ENCODE results near the gene GMDS.

The GMDS gene

GRCh38 chr6:2030682-2031244 is 214.6 kb downstream of the GMDS start:
- H3K27ac Mint-ChIP-seq: no peak overlapping the region
- no peak overlapping the region for H3K4me3 Mint-ChIP-seq
- no peaks in the 10 kb centered on the region for H3K36me3 Mint-ChIP-seq (ENCODE audit: low read depth)

GRCh38 chr6:2029952-2030351 is 215.5 kb downstream of the GMDS start:
- Mint-ChIP-seq H3K4me3 (no peak overlapping the region), H3K4me1 (ENCODE audit: low read depth) (peaks cover 22% of the 10 kb centered on the region), H3K9me3 (no peaks in the 10 kb centered on the region)

More at GRCh38 chr6:2030682-2031244, 214.6 kb downstream of the GMDS start:
- Mint-ChIP-seq H3K27me3 (no peaks in the 10 kb centered on the region), H3K4me1 (ENCODE audit: low read depth) (peaks cover 22% of the 10 kb centered on the region), H3K9me3 (no peaks in the 10 kb centered on the region)

GRCh38 chr6:2029130-2029794 is 216.1 kb downstream of the GMDS start:
- H3K4me3 Mint-ChIP-seq: no peak overlapping the region
- no peaks in the 10 kb centered on the region for H3K9me3 Mint-ChIP-seq
- H3K4me1 Mint-ChIP-seq (ENCODE audit: low read depth): peaks cover 24% of the 10 kb centered on the region
- H3K27me3 Mint-ChIP-seq: no peaks in the 10 kb centered on the region
- H3K27ac Mint-ChIP-seq: no peak overlapping the region
- no peaks in the 10 kb centered on the region for H3K36me3 Mint-ChIP-seq (ENCODE audit: low read depth)

More at GRCh38 chr6:2029952-2030351, 215.5 kb downstream of the GMDS start:
- Mint-ChIP-seq H3K27me3 (no peaks in the 10 kb centered on the region), H3K27ac (no peak overlapping the region), H3K36me3 (ENCODE audit: low read depth) (no peaks in the 10 kb centered on the region)

GRCh38 chr6:2028457-2029038 is 216.9 kb downstream of the GMDS start:
- Mint-ChIP-seq H3K4me1 (ENCODE audit: low read depth) (peaks cover 28% of the 10 kb centered on the region), H3K36me3 (ENCODE audit: low read depth) (no peaks in the 10 kb centered on the region), H3K4me3 (no peak overlapping the region), H3K27ac (no peak overlapping the region), H3K27me3 (no peaks in the 10 kb centered on the region), H3K9me3 (no peaks in the 10 kb centered on the region)

GRCh38 chr6:2026133-2026532 is 219.3 kb downstream of the GMDS start:
- Mint-ChIP-seq H3K9me3 (no peaks in the 10 kb centered on the region), H3K4me1 (ENCODE audit: low read depth) (peaks cover 30% of the 10 kb centered on the region), H3K27me3 (no peaks in the 10 kb centered on the region)

GRCh38 chr6:2021713-2022125 is 223.7 kb downstream of the GMDS start:
- H3K9me3 Mint-ChIP-seq: no peaks in the 10 kb centered on the region
- peaks cover 8% of the 10 kb centered on the region for H3K36me3 Mint-ChIP-seq (ENCODE audit: low read depth)
- H3K27ac Mint-ChIP-seq: no peak overlapping the region
- H3K4me1 Mint-ChIP-seq (ENCODE audit: low read depth): peaks cover 18% of the 10 kb centered on the region
- no peak overlapping the region for H3K4me3 Mint-ChIP-seq
- no peaks in the 10 kb centered on the region for H3K27me3 Mint-ChIP-seq

More at GRCh38 chr6:2026133-2026532, 219.3 kb downstream of the GMDS start:
- H3K4me3 Mint-ChIP-seq: no peak overlapping the region
- no peak overlapping the region for H3K27ac Mint-ChIP-seq
- no peaks in the 10 kb centered on the region for H3K36me3 Mint-ChIP-seq (ENCODE audit: low read depth)

- Mint-ChIP-seq H3K4me1 (ENCODE audit: low read depth) (peaks cover 18% of the 10 kb centered on the region), H3K36me3 (ENCODE audit: low read depth) (peaks cover 15% of the 10 kb centered on the region), H3K27ac (no peak overlapping the region), H3K4me3 (no peak overlapping the region), H3K9me3 (no peaks in the 10 kb centered on the region), H3K27me3 (no peaks in the 10 kb centered on the region)
Measured at GRCh38 chr6:2020909-2021308, 224.5 kb downstream of the GMDS start.

GRCh38 chr6:2019051-2019450 is 226.4 kb downstream of the GMDS start:
- H3K4me1 Mint-ChIP-seq (ENCODE audit: low read depth): peaks cover 14% of the 10 kb centered on the region
- no peaks in the 10 kb centered on the region for H3K27me3 Mint-ChIP-seq

GRCh38 chr6:2016040-2016439 is 229.4 kb downstream of the GMDS start:
- Mint-ChIP-seq H3K9me3 (peaks cover 19% of the 10 kb centered on the region), H3K27me3 (no peaks in the 10 kb centered on the region), H3K36me3 (ENCODE audit: low read depth) (peaks cover 33% of the 10 kb centered on the region), H3K4me1 (ENCODE audit: low read depth) (peaks cover 3% of the 10 kb centered on the region), H3K27ac (no peak overlapping the region), H3K4me3 (no peak overlapping the region)

More at GRCh38 chr6:2019051-2019450, 226.4 kb downstream of the GMDS start:
- Mint-ChIP-seq H3K36me3 (ENCODE audit: low read depth) (peaks cover 24% of the 10 kb centered on the region), H3K4me3 (no peak overlapping the region), H3K9me3 (peaks cover 16% of the 10 kb centered on the region), H3K27ac (no peak overlapping the region)

- H3K9me3 Mint-ChIP-seq: peaks cover 1% of the 10 kb centered on the region
- peaks cover 26% of the 10 kb centered on the region for H3K36me3 Mint-ChIP-seq (ENCODE audit: low read depth)
- no peaks in the 10 kb centered on the region for H3K4me1 Mint-ChIP-seq (ENCODE audit: low read depth)
- H3K27me3 Mint-ChIP-seq: no peaks in the 10 kb centered on the region
- no peak overlapping the region for H3K4me3 Mint-ChIP-seq
- H3K27ac Mint-ChIP-seq: no peak overlapping the region
Measured at GRCh38 chr6:2008383-2008976, 236.9 kb downstream of the GMDS start.

GRCh38 chr6:2007165-2007564 is 238.2 kb downstream of the GMDS start:
- Mint-ChIP-seq H3K36me3 (ENCODE audit: low read depth) (peaks cover 25% of the 10 kb centered on the region), H3K27me3 (no peaks in the 10 kb centered on the region), H3K4me1 (ENCODE audit: low read depth) (no peaks in the 10 kb centered on the region)

GRCh38 chr6:2004888-2005287 is 240.5 kb downstream of the GMDS start:
- H3K4me3 Mint-ChIP-seq: no peak overlapping the region
- peaks cover 9% of the 10 kb centered on the region for H3K36me3 Mint-ChIP-seq (ENCODE audit: low read depth)
- H3K4me1 Mint-ChIP-seq (ENCODE audit: low read depth): no peaks in the 10 kb centered on the region
- H3K27ac Mint-ChIP-seq: no peak overlapping the region
- H3K9me3 Mint-ChIP-seq: no peaks in the 10 kb centered on the region
- no peaks in the 10 kb centered on the region for H3K27me3 Mint-ChIP-seq

More at GRCh38 chr6:2007165-2007564, 238.2 kb downstream of the GMDS start:
- no peak overlapping the region for H3K4me3 Mint-ChIP-seq
- no peaks in the 10 kb centered on the region for H3K9me3 Mint-ChIP-seq
- no peak overlapping the region for H3K27ac Mint-ChIP-seq

GRCh38 chr6:2000962-2001361 is 244.4 kb downstream of the GMDS start:
- Mint-ChIP-seq H3K27me3 (no peaks in the 10 kb centered on the region), H3K9me3 (no peaks in the 10 kb centered on the region), H3K36me3 (ENCODE audit: low read depth) (no peaks in the 10 kb centered on the region), H3K4me3 (no peak overlapping the region), H3K4me1 (ENCODE audit: low read depth) (no peaks in the 10 kb centered on the region), H3K27ac (no peak overlapping the region)

- H3K36me3 Mint-ChIP-seq (ENCODE audit: low read depth): no peaks in the 10 kb centered on the region
- H3K27ac Mint-ChIP-seq: no peak overlapping the region
- H3K9me3 Mint-ChIP-seq: no peaks in the 10 kb centered on the region
- no peaks in the 10 kb centered on the region for H3K27me3 Mint-ChIP-seq
- H3K4me1 Mint-ChIP-seq (ENCODE audit: low read depth): peaks cover 8% of the 10 kb centered on the region
- no peak overlapping the region for H3K4me3 Mint-ChIP-seq
Measured at GRCh38 chr6:1997702-1998101, 247.7 kb downstream of the GMDS start.

- Mint-ChIP-seq H3K4me1 (ENCODE audit: low read depth) (peaks cover 9% of the 10 kb centered on the region), H3K36me3 (ENCODE audit: low read depth) (peaks cover 15% of the 10 kb centered on the region), H3K4me3 (no peak overlapping the region), H3K27me3 (no peaks in the 10 kb centered on the region), H3K9me3 (no peaks in the 10 kb centered on the region), H3K27ac (no peak overlapping the region)
Measured at GRCh38 chr6:1995636-1996035, 249.8 kb downstream of the GMDS start.

Measured in stimulated activated naive CD8-positive, alpha-beta T cell treated with anti-CD3 and anti-CD28 coated beads, Interleukin-15, Interleukin-2, amounts not matched to agents 100 ng/mL and 50 ng/mL, for 24 hours (primary cell).